Natural killer cell (primary cell): Measurements from ENCODE around the gene ZNF106. TPM values are rescaled to one million over a fixed set of nuclear protein-coding genes. Genes with fewer than 3 reads are reported as not detected.

Experiments used
- ATAC-seq, 3 donors: fragments of 150-1000 bp in 2 of 3; fragments of 200-7000 bp in 1 of 3; cut with Tn5 transposase; 1 replicate in 1 of 3; 2 replicates in 2 of 3; pipeline ENCODE4 v1.10.0; 2021; ENCODE audit warnings: mild to moderate bottlenecking in 2 of 3, moderate library complexity in 2 of 3
- DNase-seq, 2 donors: peaks; one replicate each; pipeline versions ENCODE4 v3.0.0 to v3.0.0-alpha.2; 2013 to 2021; ENCODE audit warnings: mixed read lengths in 1 of 2
- H3K27ac ChIP-seq: one replicate; pipeline ENCODE4 v1.5.1; 2013; ENCODE audit warnings: mild to moderate bottlenecking, low read length
- H3K27me3 ChIP-seq: one replicate; pipeline ENCODE4 v1.6.1; 2013; ENCODE audit warnings: low read length; ENCODE audit not compliant: control insufficient read depth, insufficient read depth
- H3K36me3 ChIP-seq: one replicate; pipeline ENCODE4 v1.6.1; 2013; ENCODE audit warnings: low read length; ENCODE audit not compliant: control insufficient read depth, insufficient read depth
- H3K4me1 ChIP-seq: one replicate; pipeline ENCODE4 v1.6.1; 2013; ENCODE audit warnings: low read length; ENCODE audit not compliant: control insufficient read depth, insufficient read depth
- H3K4me3 ChIP-seq: one replicate; pipeline ENCODE4 v1.5.1; 2013; ENCODE audit warnings: low read length
- H3K9me3 ChIP-seq: one replicate; pipeline ENCODE4 v1.6.1; 2013; ENCODE audit warnings: low read length; ENCODE audit not compliant: control insufficient read depth, insufficient read depth
- H3K27ac Mint-ChIP-seq, 2 donors: one replicate each; pipeline ENCODE4 v1.8.0; 2022; ENCODE audit warnings: mild to moderate bottlenecking in 2 of 2, mixed read lengths in 2 of 2, moderate library complexity in 1 of 2
- H3K27me3 Mint-ChIP-seq, 2 donors: one replicate each; pipeline ENCODE4 v1.8.0; 2022; ENCODE audit warnings: low read depth in 2 of 2, mixed read lengths in 2 of 2
- H3K36me3 Mint-ChIP-seq: one replicate; pipeline ENCODE4 v1.8.0; 2022; ENCODE audit warnings: mixed read lengths
- H3K4me1 Mint-ChIP-seq, 2 donors: one replicate each; pipeline ENCODE4 v1.8.0; 2022; ENCODE audit warnings: mixed read lengths in 2 of 2
- H3K4me3 Mint-ChIP-seq: one replicate; pipeline ENCODE4 v1.8.0; 2022; ENCODE audit warnings: mild to moderate bottlenecking, moderate library complexity, mixed read lengths
- H3K9me3 Mint-ChIP-seq, 2 donors: one replicate each; pipeline ENCODE4 v1.8.0; 2022; ENCODE audit warnings: mixed read lengths in 2 of 2
- CTCF ChIP-seq: fragments of 200-600 bp; IDR thresholded peaks from one replicate; pipeline ENCODE4 v1.8.0; 2022; ENCODE audit warnings: antibody characterized with exemption
- WGBS: methylation state at CpG from one replicate; pipeline ENCODE4 v1.1.7; 2013; ENCODE audit warnings: missing lambda C conversion rate; ENCODE audit not compliant: insufficient coverage; 5-methylcytosine and 5-hydroxymethylcytosine counted together
- intact Hi-C: fragments of 100-400 bp; cut with micrococcal nuclease; formaldehyde crosslinking; loops from one replicate; pipeline ENCODE4 v1.14.2; 2022
- total RNA-seq, 4 donors: library from RNA; stranded (reverse); fragments of 120-200 nt in 1 of 4; gene quantifications; one replicate each; pipeline versions ENCODE4 v1.2.3 to v1.2.4, GENCODE V29; 2013 to 2022

Gene ZNF106
- total RNA-seq, 3 donors from 2014 or later (not counting 1 experiment from before 2014, with no cell fraction given): 39.6 to 53.1 (median 52.2) TPM

DNA sequence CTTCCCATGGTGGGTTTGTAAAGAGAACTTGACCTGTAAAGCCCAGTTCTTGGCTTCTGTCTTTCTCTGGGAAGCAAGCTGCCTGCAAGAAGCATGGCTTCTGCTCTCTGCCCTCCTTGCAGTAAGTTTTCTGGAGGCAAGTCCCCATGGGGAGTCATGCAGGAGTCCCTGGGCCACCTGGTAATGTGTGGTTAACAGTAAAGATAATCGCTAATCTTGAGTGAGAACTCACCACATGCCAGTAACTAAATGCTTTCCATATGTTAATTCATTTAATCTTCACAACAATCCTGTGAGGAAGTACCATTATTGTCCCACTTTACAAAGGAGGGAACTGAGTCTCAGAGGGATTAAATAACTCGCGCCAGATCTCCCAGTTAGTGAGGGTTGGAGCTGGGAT lies 127.5 kb downstream of the ZNF106 start:
- no peak for TF ChIP-seq CTCF
- peaks cover 0 to 5% of the 10 kb centered on the region in 2 donors for H3K4me1 Mint-ChIP-seq
- Histone ChIP-seq H3K36me3 (no peaks in the 10 kb centered on the region), H3K27ac (no peak overlapping the region), H3K4me1 (no peaks in the 10 kb centered on the region), H3K27me3 (no peaks in the 10 kb centered on the region), H3K4me3 (no peak overlapping the region), H3K9me3 (no peaks in the 10 kb centered on the region)
- no peak overlapping the region for H3K4me3 Mint-ChIP-seq
- H3K9me3 Mint-ChIP-seq: no peaks in the 10 kb centered on the region
- ATAC-seq (no peak), DNase-seq (no peak)
- H3K27ac Mint-ChIP-seq: no peak overlapping the region
- no peaks in the 10 kb centered on the region for H3K27me3 Mint-ChIP-seq
- intact Hi-C loops: no loop called here
- H3K36me3 Mint-ChIP-seq: no peaks in the 10 kb centered on the region
- WGBS: no CpG with 5 or more reads among the region's 3 CpGs

Other genes starting within 250 kb of the ZNF106 start
- 10 to 100 TPM; 23.5 to 31.3 (median 24.3) TPM for gene GANC, start 217.9 kb downstream of the ZNF106 start, total RNA-seq
- 10 to 100 TPM; 70.8 to 76.4 (median 73.7) TPM for gene TMEM87A, start 217.7 kb downstream of the ZNF106 start, total RNA-seq
- gene CAPN3, start 131.6 kb downstream of the ZNF106 start, total RNA-seq: 10 to 100 TPM in 1 of 3 donors, 1 to 10 TPM in 2; 5.5 to 10.8 (median 6.8) TPM
- 10 to 100 TPM; 72.7 to 85.2 (median 82.7) TPM for gene SNAP23, start 4.5 kb upstream of the ZNF106 start, total RNA-seq
- gene LRRC57, start 57.7 kb upstream of the ZNF106 start, total RNA-seq: 10 to 100 TPM; 29.4 to 43.9 (median 29.4) TPM
- gene HAUS2, start 57.7 kb upstream of the ZNF106 start, total RNA-seq: 10 to 100 TPM; 24.9 to 26.2 (median 26.1) TPM
- gene STARD9, start 84.5 kb upstream of the ZNF106 start, total RNA-seq: 10 to 100 TPM; 20.0 to 22.5 (median 20.1) TPM
- 10 to 100 TPM; 18.1 to 36.9 (median 34.9) TPM for gene CDAN1, start 246.0 kb upstream of the ZNF106 start, total RNA-seq